Endothelial cell of hepatic sinusoid (primary cell): ENCODE results near the gene RAB42.
"Not testable (repeated sequence)": the region's sequence is repeated elsewhere in the genome, so short reads cannot be mapped to it uniquely, and the experiment has no call there.

Experiments used
- in situ Hi-C: cut with HindIII; loops from 2 replicates; pipeline ENCODE4 v1.10.0; 2017; ENCODE audit warnings: low sequenced_read_pairs

Gene RAB42, protein sequence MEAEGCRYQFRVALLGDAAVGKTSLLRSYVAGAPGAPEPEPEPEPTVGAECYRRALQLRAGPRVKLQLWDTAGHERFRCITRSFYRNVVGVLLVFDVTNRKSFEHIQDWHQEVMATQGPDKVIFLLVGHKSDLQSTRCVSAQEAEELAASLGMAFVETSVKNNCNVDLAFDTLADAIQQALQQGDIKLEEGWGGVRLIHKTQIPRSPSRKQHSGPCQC

DNA sequence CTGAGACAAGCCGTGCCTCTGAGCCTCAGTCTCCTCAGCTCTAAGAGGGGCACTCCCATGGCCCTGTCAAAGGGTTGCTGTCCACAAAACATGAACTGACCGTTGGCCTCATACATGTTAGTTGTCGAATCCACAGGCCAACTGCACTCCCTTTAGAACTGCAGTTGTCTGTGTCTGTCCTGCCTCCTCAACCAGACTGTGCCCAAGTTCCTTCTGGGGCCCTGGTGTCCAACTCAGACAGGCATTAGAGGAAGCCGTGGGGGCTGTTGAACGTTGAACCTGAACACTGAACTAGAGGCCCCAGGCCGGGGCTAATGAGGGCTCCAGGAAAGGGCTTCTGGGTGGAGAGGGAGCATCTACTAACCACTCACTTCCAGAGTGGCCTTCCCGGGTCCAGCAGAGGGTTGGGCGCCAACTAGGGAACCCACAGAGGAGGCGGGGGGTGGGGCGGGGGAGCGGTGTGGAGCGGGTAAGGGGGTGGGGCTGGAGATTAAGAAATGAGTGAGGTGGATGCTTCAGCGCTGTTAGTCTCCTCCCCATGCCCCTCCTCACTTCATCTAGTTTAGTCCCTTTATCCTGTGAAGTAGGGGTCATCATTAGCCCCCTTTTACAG, at the start of gene RAB42:
Gene RAB42, plus strand, starts transcription at position 558 of the 613 bp plus-strand sequence. CDS start 247 bp downstream, outside the sequence.
- in situ Hi-C loops: no loop called here

DNA sequence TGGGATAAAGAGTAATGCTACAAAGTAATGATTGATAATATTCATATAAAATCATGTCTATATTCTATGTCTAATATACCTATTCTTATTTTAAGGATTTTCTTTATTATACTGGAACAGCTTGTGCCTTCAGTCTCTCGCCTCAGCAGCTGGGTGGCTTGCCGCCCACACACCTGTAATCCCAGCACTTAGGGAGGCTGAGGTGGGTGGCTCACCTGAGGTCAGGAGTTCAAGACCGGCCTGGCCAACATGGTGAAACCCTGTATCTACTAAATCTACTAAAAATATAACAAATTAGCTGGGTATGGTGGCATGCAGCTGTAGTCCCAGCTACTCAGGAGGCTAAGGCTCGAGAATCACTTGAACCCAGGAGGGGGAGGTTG, 46.8 kb upstream of the RAB42 start:
- in situ Hi-C loops: no loop called here

DNA sequence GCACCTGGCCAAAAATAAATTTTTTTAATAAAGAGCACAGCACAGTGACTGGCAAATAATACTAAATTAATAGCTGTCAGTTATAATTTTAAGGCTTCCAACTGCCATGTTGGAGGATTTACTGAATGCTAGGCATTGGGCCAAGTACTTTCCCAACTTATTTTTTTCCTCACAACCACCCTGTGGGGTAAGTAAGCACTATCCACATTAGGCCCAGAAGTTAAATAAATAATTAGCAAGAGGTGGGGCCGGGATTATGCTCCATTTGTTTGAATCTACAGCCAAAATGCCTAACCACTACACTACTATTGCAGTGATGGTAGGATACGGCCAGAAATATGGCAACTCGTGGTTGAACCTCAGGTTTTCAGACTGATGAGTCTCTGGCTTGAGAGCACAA, 43.7 kb upstream of the RAB42 start:
- in situ Hi-C loops: no loop called here

DNA sequence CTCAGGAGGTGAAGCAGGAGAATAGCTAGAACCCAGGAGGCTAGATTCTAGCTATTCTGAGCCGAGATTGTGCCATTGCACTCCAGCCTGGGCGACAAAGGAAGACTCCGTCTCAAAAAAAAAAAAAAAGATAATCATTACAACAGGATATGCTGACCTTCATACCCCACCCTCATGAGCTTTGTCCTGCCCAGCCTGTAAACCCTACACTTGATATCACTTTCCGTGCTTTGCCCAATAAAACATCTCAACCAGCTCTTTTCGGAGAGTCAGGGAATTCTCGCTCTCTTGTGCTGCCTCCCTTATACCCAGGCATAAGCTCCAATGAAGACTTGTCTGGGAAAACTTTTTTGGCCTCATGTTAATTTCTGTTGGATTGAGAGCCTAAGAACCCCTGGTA, 40.7 kb upstream of the RAB42 start:
- in situ Hi-C loops: no loop called here

DNA sequence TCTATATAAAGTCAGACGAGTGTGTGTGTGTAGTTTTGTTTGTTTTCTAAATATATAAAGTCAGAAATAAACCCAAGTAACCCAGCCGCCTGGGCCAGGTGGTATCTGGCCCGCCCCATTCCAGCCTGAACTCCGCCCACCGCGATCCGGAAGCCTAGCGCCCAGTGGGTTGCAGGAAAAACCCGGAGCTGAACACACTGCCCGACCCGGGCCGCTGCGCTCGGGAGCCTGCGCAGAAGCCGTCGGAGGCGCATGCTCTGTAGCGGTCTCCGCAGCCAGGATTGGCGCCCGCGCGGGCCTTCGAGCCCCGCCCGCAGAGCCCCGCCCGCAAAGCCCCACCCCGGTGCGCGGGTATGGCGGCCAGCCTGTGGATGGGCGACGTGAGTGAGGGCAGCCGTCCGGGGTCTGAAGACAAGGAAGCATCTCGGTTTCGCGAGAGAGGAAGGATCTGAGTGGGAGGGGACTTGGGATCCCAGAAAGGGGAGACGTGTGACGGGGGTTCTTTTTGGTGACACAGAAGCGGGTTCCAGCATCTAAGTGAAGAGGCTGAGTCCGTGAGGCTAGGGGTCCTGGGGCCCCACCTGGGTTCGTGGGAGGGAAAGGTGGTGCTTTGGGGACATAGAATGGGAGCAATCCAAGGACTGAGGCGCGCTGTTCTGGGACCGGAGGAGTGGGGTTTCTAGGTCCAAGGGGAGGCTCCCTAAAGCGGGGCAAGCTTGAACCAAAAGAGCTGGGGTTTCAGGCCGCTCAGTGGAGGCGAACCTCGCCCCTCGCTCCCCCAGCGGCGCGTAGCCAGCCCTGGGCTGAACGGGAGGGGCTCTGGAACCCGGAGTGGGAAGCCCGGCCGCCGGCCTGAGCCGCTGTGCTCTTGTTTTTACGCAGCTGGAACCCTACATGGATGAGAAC, 39.1 kb upstream of the RAB42 start, which contains the start of gene TRNAU1AP:
Gene TRNAU1AP, plus strand, starts transcription at position 328 of the 906 bp plus-strand sequence. Its CDS starts 26 bp downstream, at position 354.
- in situ Hi-C loops: no loop called here

DNA sequence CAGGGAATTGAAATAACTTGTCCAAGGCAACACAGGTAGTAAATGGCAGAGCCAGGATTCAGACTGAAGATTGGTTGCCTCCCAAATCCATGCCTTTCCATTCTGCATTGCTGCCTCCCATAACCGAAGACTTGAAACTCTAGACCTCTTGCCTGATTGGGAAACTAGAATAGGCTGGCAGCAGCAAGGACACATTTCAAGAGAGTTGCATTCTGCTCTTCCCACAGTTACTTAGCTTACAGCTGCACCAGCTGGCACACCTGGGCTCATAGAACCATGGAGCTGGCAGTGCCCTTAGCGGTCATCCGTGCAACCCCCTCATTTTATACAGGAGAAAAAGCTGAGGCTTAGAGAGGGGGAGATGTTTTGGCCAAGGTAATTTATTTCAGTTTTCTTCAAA, 31.2 kb upstream of the RAB42 start:
- in situ Hi-C loops: loop anchor here (5.0 kb wide), 1 partner anchor 41 kb away; no protein-coding TSS in a partner anchor

DNA sequence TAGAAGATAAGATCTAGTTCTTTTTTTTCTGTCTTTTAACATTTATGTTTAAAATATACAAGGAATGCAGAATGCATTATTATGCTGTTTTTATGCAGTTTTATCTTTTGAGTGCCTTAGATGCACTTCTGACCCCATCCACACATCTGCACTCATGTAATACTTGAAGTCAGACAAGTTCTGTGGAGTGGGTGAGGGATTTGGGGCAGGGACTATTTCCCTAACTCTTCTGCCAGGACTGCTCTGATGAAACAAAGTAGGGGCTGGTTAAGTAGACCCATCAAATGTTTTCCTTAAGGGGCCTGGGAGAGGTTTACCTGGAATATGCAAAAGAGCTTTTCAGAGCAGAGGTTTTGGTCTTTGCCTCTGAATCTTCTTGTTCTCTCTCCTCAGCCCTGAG, 27.8 kb upstream of the RAB42 start:
- in situ Hi-C loops: loop anchor here (5.0 kb wide), 1 partner anchor 38 kb away; no protein-coding TSS in a partner anchor

DNA sequence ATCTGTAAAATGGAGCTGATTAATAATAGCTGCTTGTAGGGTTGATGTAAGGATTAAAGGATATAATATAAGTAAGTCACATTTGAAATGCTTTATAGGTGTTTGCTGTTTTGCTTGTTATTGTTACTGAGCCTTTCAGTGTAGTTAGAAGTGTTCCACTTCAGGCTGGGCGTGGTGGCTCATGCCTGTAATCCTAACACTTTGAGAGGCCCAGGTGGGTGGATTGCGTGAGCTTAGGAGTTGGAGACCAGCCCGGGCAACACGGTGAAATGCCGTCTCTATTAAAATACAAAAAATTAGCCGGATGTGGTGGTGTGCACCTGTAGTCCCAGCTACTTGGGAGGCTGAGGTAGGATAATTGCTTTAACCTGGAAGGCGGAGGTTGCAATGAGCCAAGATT, 27.0 kb upstream of the RAB42 start:
- in situ Hi-C loops: no loop called here

DNA sequence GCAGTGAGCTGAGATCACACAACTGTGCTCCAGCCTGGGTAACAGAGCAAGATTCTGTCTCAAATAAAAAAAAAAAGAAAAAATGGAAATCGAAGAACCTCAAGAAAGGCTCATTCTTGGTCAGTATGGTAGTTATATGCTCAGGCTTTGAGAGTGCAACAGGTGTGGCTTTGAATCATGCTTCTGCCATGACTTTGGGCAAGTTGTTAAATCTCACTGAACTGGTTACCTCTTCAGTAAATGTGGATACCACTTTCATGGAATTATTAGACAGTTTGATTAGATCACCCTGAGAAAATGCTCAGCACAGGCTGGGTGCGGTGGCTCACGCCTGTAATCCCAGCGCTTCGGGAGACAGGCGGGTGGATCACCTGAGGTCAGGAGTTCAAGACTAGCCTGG, 26.3 kb upstream of the RAB42 start:
- in situ Hi-C loops: no loop called here

DNA sequence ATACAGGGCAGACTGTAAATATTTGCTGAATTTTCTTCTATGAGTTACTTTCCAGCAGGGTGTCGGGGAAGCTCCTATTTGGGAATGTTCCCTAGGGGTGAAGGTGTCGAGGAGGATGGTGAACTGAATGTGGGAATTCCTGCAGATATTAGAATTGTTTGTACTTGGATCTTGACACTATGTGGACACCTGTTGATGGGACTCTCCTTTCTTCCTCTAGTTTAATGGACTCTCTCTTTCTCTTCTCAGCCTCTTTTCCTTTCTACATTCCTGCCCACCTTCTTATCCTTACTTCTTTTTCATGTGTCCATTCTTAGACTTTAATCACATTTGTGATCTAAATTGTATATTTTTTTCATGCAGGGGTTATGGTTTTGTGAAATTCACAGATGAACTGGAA, 25.1 kb upstream of the RAB42 start:
- in situ Hi-C loops: no loop called here

DNA sequence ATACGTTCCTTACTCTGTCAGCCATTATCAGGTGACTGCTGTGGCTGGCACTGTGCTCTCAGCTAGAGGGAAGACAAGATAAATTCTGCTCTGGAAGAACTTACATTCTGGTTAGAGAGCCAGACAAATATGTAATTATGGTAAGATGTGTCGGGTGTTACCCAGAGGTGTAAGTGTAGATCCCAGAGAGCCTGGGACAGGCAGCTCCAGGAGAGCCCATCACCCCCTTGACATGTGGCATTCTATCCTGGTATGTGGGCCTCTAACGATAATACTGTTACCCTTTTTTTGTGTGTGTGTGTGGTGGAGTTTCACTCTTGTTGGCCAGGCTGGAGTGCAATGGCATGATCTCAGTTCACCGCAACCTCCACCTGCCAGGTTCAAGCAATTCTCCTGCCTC, 20.2 kb upstream of the RAB42 start:
- in situ Hi-C loops: no loop called here

DNA sequence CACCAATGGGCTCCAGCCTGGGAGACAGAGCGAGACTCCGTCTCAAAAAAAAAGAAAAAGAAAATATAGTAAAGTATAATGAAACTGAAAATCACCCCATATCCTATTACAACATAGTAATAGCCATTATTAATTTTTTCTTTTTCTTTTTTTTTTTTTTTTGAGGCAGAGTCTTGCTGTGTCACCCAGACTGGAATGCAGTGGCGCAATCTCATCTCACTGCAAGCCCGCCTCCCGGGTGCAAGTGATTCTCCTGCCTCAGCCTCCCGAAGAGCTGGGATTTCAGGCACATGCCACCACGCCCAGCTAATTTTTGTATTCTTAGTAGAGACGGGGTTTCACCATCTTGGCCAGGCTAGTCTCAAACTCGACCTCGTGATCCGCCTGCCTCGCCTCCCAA, 19.2 kb upstream of the RAB42 start:
- in situ Hi-C loops: not testable (repeated sequence)

DNA sequence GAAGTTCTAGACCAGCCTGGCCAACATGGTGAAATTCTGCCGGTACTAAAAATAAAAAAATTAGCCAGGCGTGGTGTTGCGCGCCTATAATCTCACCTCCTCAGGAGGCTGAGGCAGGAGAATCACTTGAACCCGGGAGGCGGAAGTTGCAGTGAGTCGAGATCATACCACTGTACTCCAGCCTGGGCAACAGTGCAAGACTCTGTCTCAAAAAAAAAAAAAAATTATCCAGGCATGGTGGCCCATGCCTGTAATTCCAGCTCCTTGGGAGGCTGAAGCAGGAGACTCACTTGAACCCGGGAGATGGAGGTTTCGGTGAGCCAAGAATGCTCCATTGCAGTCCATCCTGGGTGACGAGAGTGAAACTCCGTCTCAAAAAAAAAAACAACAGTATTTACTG, 18.5 kb upstream of the RAB42 start:
- in situ Hi-C loops: no loop called here

DNA sequence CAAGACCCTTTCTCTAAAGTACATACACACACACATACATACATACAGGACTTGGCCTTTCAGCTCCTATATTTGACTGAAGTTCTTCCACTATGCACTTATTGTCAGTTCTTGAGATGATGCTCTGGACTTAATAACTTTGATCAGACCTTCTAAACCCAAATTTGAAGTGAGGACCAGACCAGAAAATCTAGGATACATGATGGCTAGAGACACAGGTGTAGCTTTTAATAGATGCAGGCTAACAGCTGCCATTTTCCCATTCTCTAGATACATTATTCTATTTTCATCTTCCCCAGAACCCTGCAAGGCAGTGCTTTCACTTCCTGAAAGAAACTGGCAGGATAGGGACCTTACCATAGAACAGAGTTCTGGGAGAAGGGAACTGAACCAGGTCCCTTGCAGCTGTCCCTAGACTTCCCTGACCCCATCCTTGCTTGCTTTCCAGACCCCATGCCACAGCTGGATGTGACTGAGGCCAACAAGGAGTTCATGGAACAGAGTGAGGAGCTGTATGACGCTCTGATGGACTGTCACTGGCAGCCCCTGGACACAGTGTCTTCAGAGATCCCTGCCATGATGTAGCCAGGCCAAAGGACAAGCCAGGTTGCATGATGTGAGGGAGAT, 14.9 kb upstream of the RAB42 start:
- in situ Hi-C loops: no loop called here

DNA sequence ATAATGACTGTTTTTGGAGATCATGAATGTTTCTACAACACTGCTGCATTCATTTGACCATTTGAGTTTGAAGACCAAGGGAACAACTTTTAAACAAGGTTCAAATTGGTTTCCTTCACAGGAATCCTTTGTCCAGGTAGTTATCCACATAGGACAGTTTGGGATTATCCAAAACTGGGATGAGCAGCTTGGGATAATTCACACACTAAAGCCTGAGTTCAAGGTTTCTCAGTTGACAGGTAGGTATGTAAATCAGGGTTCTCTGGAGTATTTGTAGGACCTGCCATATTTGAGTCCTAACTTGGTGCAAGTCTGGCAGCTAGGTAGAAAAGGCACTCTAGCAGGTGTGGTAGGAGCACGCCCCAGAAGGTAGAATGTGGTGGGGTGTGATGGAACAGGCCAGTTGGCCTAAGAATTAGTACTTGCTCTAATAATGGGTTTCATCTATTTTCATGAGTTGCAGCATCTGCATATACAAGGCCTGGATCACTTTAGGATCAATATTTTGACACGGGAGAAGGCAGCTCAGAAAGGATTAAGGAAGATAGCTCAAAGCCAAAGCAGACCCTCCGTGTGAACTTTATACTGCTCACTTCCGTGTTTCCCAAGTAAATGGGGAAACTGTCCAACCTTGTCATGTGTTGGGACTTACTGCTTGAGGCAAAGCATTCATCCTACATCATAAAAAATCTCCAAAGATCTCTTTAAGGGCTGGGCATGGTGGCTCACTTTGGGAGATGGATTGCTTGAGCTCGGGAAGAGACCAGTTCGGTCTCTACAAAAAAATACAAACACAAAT, 14.1 kb upstream of the RAB42 start:
- in situ Hi-C loops: no loop called here

DNA sequence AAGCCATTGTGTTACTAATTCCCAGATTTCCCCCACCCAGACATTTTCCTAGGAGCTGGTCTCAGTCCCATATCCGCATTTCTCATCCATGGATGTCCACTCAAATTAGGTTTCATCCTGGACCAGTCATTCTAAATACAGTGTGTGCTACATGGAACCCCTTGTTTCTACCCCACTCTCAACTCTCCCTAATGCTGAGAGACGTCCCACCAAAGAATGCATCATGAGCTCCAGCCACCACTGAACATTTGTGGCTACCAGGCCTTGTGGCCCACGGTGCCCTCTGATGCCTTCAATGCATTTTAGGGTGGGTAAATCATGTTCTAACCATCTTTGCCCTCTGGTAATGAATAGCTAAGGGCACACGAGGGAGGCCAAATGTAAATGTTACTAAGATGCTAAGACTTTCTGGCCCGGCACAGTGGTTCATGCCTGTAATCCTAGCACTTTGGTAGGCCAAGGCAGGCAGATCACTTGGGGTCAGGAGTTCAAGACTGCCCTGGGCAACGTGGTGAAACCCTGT, 13.3 kb upstream of the RAB42 start:
- in situ Hi-C loops: no loop called here

DNA sequence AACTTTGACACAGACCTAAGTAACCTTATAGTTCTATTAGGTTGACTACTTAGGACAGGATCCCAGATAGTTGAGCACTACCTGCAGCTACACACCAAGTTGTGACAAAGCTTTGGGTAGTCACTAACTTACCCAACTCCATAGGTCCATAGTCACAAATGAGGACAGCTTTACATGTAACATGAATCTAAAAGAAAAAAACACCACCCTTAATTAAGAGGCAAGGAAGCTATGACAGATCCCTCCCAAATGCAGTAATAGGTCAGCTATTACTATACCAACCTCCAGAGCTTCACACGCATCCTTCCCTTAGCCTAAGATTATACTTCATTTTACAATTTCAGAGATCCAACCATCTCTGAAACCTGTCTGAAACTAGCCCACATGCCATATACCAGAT, 12.7 kb upstream of the RAB42 start:
- in situ Hi-C loops: no loop called here

DNA sequence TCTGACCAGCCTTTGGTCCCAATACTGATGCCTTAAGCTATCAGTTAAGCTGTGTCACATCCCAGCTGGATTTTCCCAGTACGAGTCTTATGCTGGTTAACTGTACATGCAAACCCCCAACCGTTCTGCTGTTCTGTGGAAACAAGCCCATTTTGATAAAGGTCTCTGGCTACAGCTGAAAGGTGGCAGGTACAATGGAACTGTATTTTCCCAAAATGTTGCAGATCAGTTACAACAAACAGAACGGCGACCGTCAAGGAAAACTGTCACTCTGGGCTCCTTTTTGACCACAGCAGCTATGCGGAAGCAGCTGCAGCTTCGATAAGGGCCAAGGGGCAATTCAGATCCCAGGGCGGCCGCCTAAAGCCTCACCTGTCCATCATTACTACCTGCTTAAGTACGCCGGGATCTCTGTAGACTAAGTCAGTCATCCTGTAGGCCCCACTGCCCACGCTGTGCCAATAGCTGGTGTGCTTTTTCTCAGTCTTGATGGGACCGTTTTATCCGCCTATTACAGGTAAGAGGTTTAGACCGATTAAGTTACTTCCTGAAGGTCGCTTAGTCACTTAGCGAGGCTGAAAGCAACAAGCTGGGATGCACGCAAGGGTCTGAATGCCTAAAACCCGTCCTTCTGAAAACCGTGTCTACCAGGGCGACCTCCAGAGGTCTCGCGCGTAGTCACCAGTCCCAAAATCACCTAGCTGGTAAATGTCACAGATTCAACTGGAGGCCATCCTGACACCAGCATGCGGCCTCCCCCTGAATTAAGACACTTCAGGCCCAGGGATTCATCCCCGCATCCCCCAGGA, 11.1 kb upstream of the RAB42 start:
- in situ Hi-C loops: no loop called here

DNA sequence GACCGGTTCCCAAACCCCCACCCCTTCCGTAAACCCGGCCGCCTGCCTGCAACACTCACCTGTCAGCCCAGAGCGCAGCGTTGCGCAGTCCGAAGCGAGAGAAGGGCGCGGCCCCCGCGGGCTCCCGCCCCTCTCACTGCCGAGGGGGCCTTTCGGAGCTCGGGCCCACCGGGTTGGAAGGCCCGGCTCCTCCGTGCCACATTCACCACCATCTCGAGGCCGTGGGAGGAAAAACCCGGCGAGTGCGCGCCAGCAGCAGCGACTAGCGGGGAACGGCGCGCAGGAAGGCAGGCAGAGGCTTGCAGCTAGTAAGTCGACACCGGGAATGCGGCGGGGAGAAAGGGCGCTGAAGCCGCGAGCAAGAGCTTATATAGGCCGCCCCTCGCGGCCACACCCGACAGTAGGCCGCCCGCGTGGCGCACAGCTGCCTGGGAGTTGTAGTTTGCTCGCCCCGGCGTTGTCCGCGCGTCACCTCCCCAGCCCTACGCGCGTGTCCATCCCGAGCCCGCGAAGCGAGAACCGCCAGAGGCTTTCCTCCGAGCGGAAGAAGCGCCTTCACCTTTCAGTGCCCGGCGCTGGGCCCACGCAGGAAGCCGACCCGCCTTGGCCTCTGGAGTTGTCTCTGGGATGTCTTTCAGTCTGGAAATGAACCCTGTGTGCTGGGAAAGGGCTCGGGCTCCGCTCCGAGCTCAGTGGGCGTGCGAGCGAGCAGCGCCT, 10.4 kb upstream of the RAB42 start:
- in situ Hi-C loops: no loop called here
